ENCODE data around the gene TGFA. TPM values are rescaled to one million over a fixed set of nuclear protein-coding genes. Genes with fewer than 3 reads are reported as not detected.

Gene TGFA
- polyA plus RNA-seq, 2 of the 4 experiments (the other 2 are of a cell fraction): 3.5 to 5.3 TPM

DNA sequence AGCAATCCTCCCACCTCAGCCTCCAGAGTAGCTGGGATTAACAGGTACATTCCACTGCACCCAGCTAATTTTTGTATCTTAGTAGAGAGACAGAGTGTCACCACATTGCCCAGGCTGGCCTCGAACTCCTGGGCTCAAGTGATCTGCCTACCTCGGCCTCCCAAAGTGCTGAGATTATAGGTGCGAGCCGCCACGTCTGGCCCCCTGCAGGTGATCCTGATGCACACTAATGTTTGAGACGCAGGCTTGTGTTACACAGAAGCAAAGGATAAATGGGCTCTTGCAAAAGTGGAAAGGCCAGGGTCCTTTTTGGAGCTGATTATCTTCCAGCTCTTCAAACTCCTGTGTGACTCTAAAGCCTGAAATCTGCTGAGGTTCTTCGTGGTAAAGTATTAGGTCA is 84.2 kb downstream of the TGFA start:
- Histone ChIP-seq H3K9me3 (no peaks in the 10 kb centered on the region), H3K4me2 (no peak overlapping the region), H3K4me1 (no peaks in the 10 kb centered on the region), H3K27ac (no peak overlapping the region), H3K4me3 (no peak overlapping the region)
- POLR2A ChIA-PET: no interaction called here
- no peak for FAIRE-seq
- no peak for DNase-seq (ENCODE audit: low read depth in 1 of 2, low spot score in 1 of 2)
- TF ChIP-seq MAZ (IDR thresholded peaks at IDR 0.05; ENCODE audit: borderline replicate concordance, low read depth, low read length) (no peak), SMC3 (IDR thresholded peaks at IDR 0.05) (no peak), RARB (CRISPR knock-in tag; IDR thresholded peaks at IDR 0.05) (no peak), MAFK (IDR thresholded peaks at IDR 0.05; ENCODE audit: partially characterized antibody) (no peak), CHD4 (IDR thresholded peaks at IDR 0.05; ENCODE audit: borderline replicate concordance) (no peak), JUN (IDR thresholded peaks at IDR 0.05) (no peak), SREBF2 (IDR thresholded peaks at IDR 0.05) (no peak), NR3C1 (IDR thresholded peaks at IDR 0.05) (no peak), EHMT2 (IDR thresholded peaks at IDR 0.05; ENCODE audit: low read depth) (no peak), FOSB (CRISPR knock-in tag; IDR thresholded peaks at IDR 0.05) (no peak)
- TF ChIP-seq, protein P1, sequence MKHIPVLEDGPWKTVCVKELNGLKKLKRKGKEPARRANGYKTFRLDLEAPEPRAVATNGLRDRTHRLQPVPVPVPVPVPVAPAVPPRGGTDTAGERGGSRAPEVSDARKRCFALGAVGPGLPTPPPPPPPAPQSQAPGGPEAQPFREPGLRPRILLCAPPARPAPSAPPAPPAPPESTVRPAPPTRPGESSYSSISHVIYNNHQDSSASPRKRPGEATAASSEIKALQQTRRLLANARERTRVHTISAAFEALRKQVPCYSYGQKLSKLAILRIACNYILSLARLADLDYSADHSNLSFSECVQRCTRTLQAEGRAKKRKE (CRISPR knock-in tag; IDR thresholded peaks at IDR 0.05; ENCODE audit: low read depth): no peak
- TF ChIP-seq, protein P2, sequence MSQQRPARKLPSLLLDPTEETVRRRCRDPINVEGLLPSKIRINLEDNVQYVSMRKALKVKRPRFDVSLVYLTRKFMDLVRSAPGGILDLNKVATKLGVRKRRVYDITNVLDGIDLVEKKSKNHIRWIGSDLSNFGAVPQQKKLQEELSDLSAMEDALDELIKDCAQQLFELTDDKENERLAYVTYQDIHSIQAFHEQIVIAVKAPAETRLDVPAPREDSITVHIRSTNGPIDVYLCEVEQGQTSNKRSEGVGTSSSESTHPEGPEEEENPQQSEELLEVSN (IDR thresholded peaks at IDR 0.05; ENCODE audit: borderline replicate concordance, low read depth): no peak
- TF ChIP-seq, protein P3, sequence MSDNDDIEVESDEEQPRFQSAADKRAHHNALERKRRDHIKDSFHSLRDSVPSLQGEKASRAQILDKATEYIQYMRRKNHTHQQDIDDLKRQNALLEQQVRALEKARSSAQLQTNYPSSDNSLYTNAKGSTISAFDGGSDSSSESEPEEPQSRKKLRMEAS (IDR thresholded peaks at IDR 0.05): no peak
- peak in 1 of 2 experiments; percentile 49; a peak in 2 of 6 replicates for ATAC-seq
- CTCF ChIA-PET: interaction anchor here (0.9 to 1.2 kb wide), 2 partner anchors 9 to 132 kb away, joined by 3 to 4 read pairs; no protein-coding TSS in a partner anchor
- WGBS (ENCODE audit: missing lambda C conversion rate): 75% methylated on average over 7 of the region's 7 CpGs

DNA sequence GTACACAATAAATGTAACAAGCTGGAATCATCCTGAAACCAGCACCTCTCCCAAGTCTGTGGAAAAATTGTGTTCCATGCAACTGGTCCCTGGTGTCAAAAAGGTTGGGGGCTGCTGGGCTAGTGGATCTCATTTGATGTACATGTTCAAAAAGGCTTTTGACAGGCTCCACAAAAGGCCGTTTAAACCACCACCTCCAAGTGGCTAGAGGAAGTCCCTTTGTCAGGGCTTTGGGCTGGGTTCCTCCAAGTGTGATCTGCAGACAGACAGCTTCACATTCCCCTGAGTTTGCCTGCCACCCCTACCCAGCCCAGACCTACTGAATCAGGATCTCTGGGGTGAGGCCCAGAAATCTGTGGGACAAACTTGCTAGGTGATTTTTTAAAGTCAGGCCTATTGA is 84.7 kb downstream of the TGFA start:
- H3K4me2 ChIP-seq: no peak overlapping the region
- no peak for DNase-seq (ENCODE audit: low read depth in 1 of 2, low spot score in 1 of 2)
- CTCF ChIA-PET: interaction anchor here (1.2 to 1.3 kb wide), 2 partner anchors 11 to 131 kb away, joined by 3 to 4 read pairs; no protein-coding TSS in a partner anchor
- POLR2A ChIA-PET: no interaction called here
- 29% methylated on average over 1 of the region's 1 CpG for WGBS (ENCODE audit: missing lambda C conversion rate)
- H3K4me1 ChIP-seq: 0 out of 3 replicates have a peak, but pooled peaks cover under 1% of the 10 kb centered on the region
- no peak overlapping the region for H3K27ac ChIP-seq
- H3K4me3 ChIP-seq: no peak overlapping the region
- no peak for FAIRE-seq
- no peak for ATAC-seq
- H3K9me3 ChIP-seq: no peaks in the 10 kb centered on the region
- TF ChIP-seq, protein P4, sequence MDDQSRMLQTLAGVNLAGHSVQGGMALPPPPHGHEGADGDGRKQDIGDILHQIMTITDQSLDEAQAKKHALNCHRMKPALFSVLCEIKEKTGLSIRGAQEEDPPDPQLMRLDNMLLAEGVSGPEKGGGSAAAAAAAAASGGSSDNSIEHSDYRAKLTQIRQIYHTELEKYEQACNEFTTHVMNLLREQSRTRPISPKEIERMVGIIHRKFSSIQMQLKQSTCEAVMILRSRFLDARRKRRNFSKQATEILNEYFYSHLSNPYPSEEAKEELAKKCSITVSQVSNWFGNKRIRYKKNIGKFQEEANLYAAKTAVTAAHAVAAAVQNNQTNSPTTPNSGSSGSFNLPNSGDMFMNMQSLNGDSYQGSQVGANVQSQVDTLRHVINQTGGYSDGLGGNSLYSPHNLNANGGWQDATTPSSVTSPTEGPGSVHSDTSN (IDR thresholded peaks at IDR 0.05): no peak
- no peak for TF ChIP-seq HDAC2 (IDR thresholded peaks at IDR 0.05)
- no peak for TF ChIP-seq RFX5 (IDR thresholded peaks at IDR 0.05)
- TF ChIP-seq ZNF302 (CRISPR knock-in tag; IDR thresholded peaks at IDR 0.05): no peak
- no peak for TF ChIP-seq RAD21 (conservative IDR thresholded peaks at IDR 0.05 in 1 of 2, IDR thresholded peaks at IDR 0.05 in 1 of 2)
- no peak for TF ChIP-seq FOSB (CRISPR knock-in tag; IDR thresholded peaks at IDR 0.05)
- no peak for TF ChIP-seq KDM5A (IDR thresholded peaks at IDR 0.05)

DNA sequence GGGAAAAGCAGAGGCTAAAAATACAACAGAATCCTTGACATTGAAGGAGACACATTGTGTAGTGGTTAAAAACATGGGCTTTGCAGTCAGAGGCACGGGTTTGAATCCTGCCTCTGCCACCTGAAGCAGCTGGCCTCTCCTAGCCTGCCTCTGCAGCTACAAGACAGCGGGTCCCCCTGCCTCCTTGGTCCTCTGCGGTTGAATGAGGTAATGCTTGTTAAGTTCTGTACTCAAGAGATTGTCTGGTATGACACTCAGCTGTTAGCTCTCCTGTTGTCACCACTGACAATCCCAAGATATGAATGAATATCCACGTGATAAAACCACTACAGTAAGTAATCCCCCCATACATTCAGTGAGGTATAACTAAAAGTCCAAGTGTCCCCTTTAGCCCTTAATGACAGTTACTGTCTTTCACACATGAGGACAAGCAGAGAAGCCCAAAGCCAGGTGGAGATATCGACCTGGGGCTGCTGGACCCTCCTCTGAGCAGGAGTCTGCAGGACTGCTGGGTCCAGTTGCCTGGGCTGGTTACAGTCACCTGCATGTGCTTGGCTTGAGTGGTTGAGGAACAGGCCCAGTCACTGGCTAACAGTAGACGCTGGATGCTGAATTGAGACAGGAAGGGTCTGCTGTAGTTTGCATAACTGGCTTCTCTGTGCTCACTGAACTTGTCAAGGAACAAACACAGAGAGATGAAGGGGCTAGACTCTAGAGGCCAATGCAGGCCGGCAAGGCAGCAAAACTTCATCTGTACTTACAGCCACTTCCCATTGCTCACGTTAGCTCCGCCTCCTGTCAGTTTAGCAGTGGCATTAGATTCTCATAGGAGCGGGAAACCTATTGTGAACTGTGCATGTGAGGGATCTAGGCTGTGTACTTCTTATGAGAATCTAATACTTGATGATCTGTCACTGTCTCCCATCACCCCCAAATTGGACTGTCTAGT is 85.5 kb downstream of the TGFA start:
- ATAC-seq (no peak), FAIRE-seq (no peak), DNase-seq (ENCODE audit: low read depth in 1 of 2, low spot score in 1 of 2) (no peak)
- H3K9me3 ChIP-seq: no peaks in the 10 kb centered on the region
- no peak overlapping the region for H3K4me3 ChIP-seq
- H3K27ac ChIP-seq: no peak overlapping the region
- CTCF ChIA-PET: interaction anchor here (1.2 to 1.3 kb wide), 2 partner anchors 10 to 131 kb away, joined by 3 to 4 read pairs; no protein-coding TSS in a partner anchor
- POLR2A ChIA-PET: interaction anchor here (1.0 kb wide), 1 partner anchor 126 kb away, joined by 3 read pairs; no protein-coding TSS in a partner anchor
- no peak overlapping the region for H3K4me2 ChIP-seq
- TF ChIP-seq POLR2AphosphoS2 (conservative IDR thresholded peaks at IDR 0.05; ENCODE audit: low read length) (no peak), TP53 (CRISPR knock-in tag; IDR thresholded peaks at IDR 0.05) (no peak)
- 75% methylated on average over 10 of the region's 10 CpGs for WGBS (ENCODE audit: missing lambda C conversion rate)
- 0 out of 3 replicates have a peak, but pooled peaks cover 4% of the 10 kb centered on the region for H3K4me1 ChIP-seq
